GM21576 (cell line): Measurements from ENCODE around the gene POMP.
"Not testable (repeated sequence)": the region's sequence is repeated elsewhere in the genome, so short reads cannot be mapped to it uniquely, and the experiment has no call there.

ENCODE experiments used
- ATAC-seq: cut with Tn5 transposase; IDR thresholded peaks from one replicate; pipeline ENCODE4 v1.9.1; 2021; ENCODE audit warnings: mild to moderate bottlenecking, moderate library complexity; ENCODE audit not compliant: unreplicated experiment

The POMP gene

GRCh38 chr13:28693605-28694491 lies 34.9 kb downstream of the POMP start:
- ATAC-seq = not testable (repeated sequence)

- ATAC-seq = no peak
These were observed 38.5 kb downstream of the POMP start for GRCh38 chr13:28697441-28697840.

- ATAC-seq = no peak
These were observed 40.3 kb downstream of the POMP start for GRCh38 chr13:28699246-28699645.

- ATAC-seq = no peak
These were observed 45.4 kb downstream of the POMP start for GRCh38 chr13:28704282-28704681.

GRCh38 chr13:28704919-28705318 lies 46.0 kb downstream of the POMP start:
- no peak for ATAC-seq

GRCh38 chr13:28705461-28706083 lies 46.6 kb downstream of the POMP start:
- no peak for ATAC-seq

GRCh38 chr13:28707629-28708427 lies 48.9 kb downstream of the POMP start:
- ATAC-seq = peak; percentile 98

- ATAC-seq = no peak
These were observed 51.2 kb downstream of the POMP start for GRCh38 chr13:28710161-28710560.

GRCh38 chr13:28714651-28715050 lies 55.7 kb downstream of the POMP start:
- no peak for ATAC-seq

GRCh38 chr13:28716511-28716910 lies 57.6 kb downstream of the POMP start:
- no peak for ATAC-seq

- ATAC-seq = no peak
These were observed 58.2 kb downstream of the POMP start for GRCh38 chr13:28717170-28717569.

- ATAC-seq = no peak
These were observed 59.2 kb downstream of the POMP start for GRCh38 chr13:28718196-28718542.

GRCh38 chr13:28718543-28719226 lies 59.8 kb downstream of the POMP start, which contains the start of gene SLC46A3:
TSS of gene SLC46A3 (minus strand) at chr13:28718970. CDS start at chr13:28717998, 972 bp downstream.
- peak; percentile 98 for ATAC-seq

GRCh38 chr13:28719227-28720055 lies 60.5 kb downstream of the POMP start:
- ATAC-seq = no peak

GRCh38 chr13:28723806-28724205 lies 64.9 kb downstream of the POMP start:
- ATAC-seq = no peak

- no peak for ATAC-seq
These were observed 66.2 kb downstream of the POMP start for GRCh38 chr13:28725046-28725610.
